A673 (cell line): ENCODE measurements around the gene ZNF695. TPM values are rescaled to one million over a fixed set of nuclear protein-coding genes. Genes with fewer than 3 reads are reported as not detected.

Source experiments
- BruUV-seq: library from RNA; stranded (reverse); fragments of 400-500 nt; replicated peaks from 2 replicates; lab custom pipeline; 2021; lab: Mats Ljungman, UMichigan
- CTCF ChIA-PET: fragments of 300-600 bp; sonication (Branson Sonifier 250); formaldehyde crosslinking; loops from one replicate; lab custom pipeline; 2022; ENCODE audit warnings: antibody characterized with exemption; lab: Charles Lee
- POLR2A ChIA-PET: fragments of 300-600 bp; sonication (Branson Sonifier 250); formaldehyde crosslinking; loops from one replicate; lab custom pipeline; 2022; ENCODE audit warnings: antibody characterized with exemption; ENCODE audit not compliant: low non-redundant PET; lab: Charles Lee
- DNase-seq: peaks from one replicate; pipeline ENCODE4 v3.0.0-alpha.2; 2015; ENCODE audit warnings: low spot score
- H3K27ac ChIP-seq: fragments of 200-600 bp; sonication (generic); 2 replicates; pipeline ENCODE4 v1.5.1; 2016; ENCODE audit warnings: mixed run types, low read depth, mild to moderate bottlenecking, mixed read lengths, antibody characterized with exemption, low read length; ENCODE audit not compliant: poor library complexity, severe bottlenecking
- H3K27me3 ChIP-seq: fragments of 200-600 bp; sonication (generic); replicated peaks from 2 replicates; pipeline ENCODE4 v1.6.1; 2017; ENCODE audit warnings: mixed run types, low read depth, mild to moderate bottlenecking, mixed read lengths, antibody characterized with exemption, low read length; ENCODE audit not compliant: insufficient read depth, poor library complexity
- H3K36me3 ChIP-seq: fragments of 200-600 bp; sonication (generic); 2 replicates; pipeline ENCODE4 v1.6.1; 2016; ENCODE audit warnings: mixed run types, mild to moderate bottlenecking, mixed read lengths, antibody characterized with exemption, low read length; ENCODE audit not compliant: insufficient read depth, poor library complexity, severe bottlenecking
- H3K4me1 ChIP-seq: fragments of 200-600 bp; sonication (generic); 2 replicates; pipeline ENCODE4 v1.6.1; 2017; ENCODE audit warnings: mixed run types, mild to moderate bottlenecking, mixed read lengths, antibody characterized with exemption, low read length; ENCODE audit not compliant: insufficient read depth, poor library complexity, severe bottlenecking
- H3K4me3 ChIP-seq: fragments of 200-600 bp; sonication (generic); 2 replicates; pipeline ENCODE4 v1.5.1; 2016; ENCODE audit warnings: low read depth, mixed run types, mild to moderate bottlenecking, mixed read lengths, low read length; ENCODE audit not compliant: poor library complexity, severe bottlenecking
- H3K9me3 ChIP-seq: fragments of 200-600 bp; sonication (generic); 2 replicates; pipeline ENCODE4 v1.6.1; 2016; ENCODE audit warnings: mixed run types, low read depth, mild to moderate bottlenecking, mixed read lengths, antibody characterized with exemption, low read length; ENCODE audit not compliant: poor library complexity, severe bottlenecking
- CTCF ChIP-seq: fragments of 300-800, 200-600 bp; sonication (generic); conservative IDR thresholded peaks from 2 replicates; pipeline ENCODE4 v1.5.1; 2017; ENCODE audit warnings: low read depth, mild to moderate bottlenecking, antibody characterized with exemption, low read length, moderate library complexity, mixed read lengths
- EZH2 ChIP-seq: fragments of 200-600 bp; sonication (generic); IDR thresholded peaks from 2 replicates; pipeline ENCODE4 v1.6.1; 2017; ENCODE audit warnings: borderline replicate concordance, low read depth, mild to moderate bottlenecking, mixed read lengths, antibody characterized with exemption, low read length; ENCODE audit not compliant: poor library complexity, severe bottlenecking
- intact Hi-C: fragments of 100-400 bp; cut with micrococcal nuclease; formaldehyde crosslinking; loops from one replicate; pipeline ENCODE4 v1.10.0; 2022; ENCODE audit not compliant: unreplicated experiment
- total RNA-seq: library from RNA; stranded (reverse); gene quantifications from 2 replicates; pipeline ENCODE4 v1.2.3, GENCODE V29; 2021

Gene ZNF695
- total RNA-seq, 1 experiment from 2014 or later: 14.1 TPM

- CTCF ChIA-PET: interaction anchor here (0.5 kb wide), 1 partner anchor 215 kb away, joined by 8 read pairs; no protein-coding TSS in a partner anchor
- no peaks in the 10 kb centered on the region for H3K4me1 ChIP-seq
- BruUV-seq: no TSS peak
- H3K27ac ChIP-seq: no peak overlapping the region
- DNase-seq: no peak
- no peak for TF ChIP-seq CTCF
- no peak for TF ChIP-seq EZH2
- no peaks in the 10 kb centered on the region for H3K27me3 ChIP-seq
- intact Hi-C loops: no loop called here
- no peak overlapping the region for H3K4me3 ChIP-seq
- POLR2A ChIA-PET: no interaction called here
- H3K36me3 ChIP-seq: no peaks in the 10 kb centered on the region
- H3K9me3 ChIP-seq: peaks cover 11% of the 10 kb centered on the region
Observed at GRCh38 chr1:246971969-246972368, 35.9 kb downstream of the ZNF695 start.

GRCh38 chr1:246971090-246971721 is 36.7 kb downstream of the ZNF695 start:
- H3K4me1 ChIP-seq: no peaks in the 10 kb centered on the region
- DNase-seq: peak; percentile 65

GRCh38 chr1:246969621-246970020 is 38.2 kb downstream of the ZNF695 start:
- peaks cover 6% of the 10 kb centered on the region for H3K9me3 ChIP-seq
- no TSS peak for BruUV-seq
- no peak for TF ChIP-seq EZH2
- no peak for TF ChIP-seq CTCF

More at GRCh38 chr1:246971090-246971721, 36.7 kb downstream of the ZNF695 start:
- intact Hi-C loops: no loop called here
- peaks cover 11% of the 10 kb centered on the region for H3K9me3 ChIP-seq
- BruUV-seq: no TSS peak
- CTCF ChIA-PET: interaction anchor here (0.5 kb wide), 1 partner anchor 214 kb away, joined by 8 read pairs; no protein-coding TSS in a partner anchor
- H3K27me3 ChIP-seq: no peaks in the 10 kb centered on the region
- TF ChIP-seq EZH2 (no peak), CTCF (peak; percentile 69)
- H3K4me3 ChIP-seq: no peak overlapping the region
- POLR2A ChIA-PET: no interaction called here
- no peak overlapping the region for H3K27ac ChIP-seq
- H3K36me3 ChIP-seq: no peaks in the 10 kb centered on the region

More at GRCh38 chr1:246969621-246970020, 38.2 kb downstream of the ZNF695 start:
- Histone ChIP-seq H3K36me3 (no peaks in the 10 kb centered on the region), H3K27me3 (no peaks in the 10 kb centered on the region), H3K4me1 (no peaks in the 10 kb centered on the region), H3K4me3 (no peak overlapping the region), H3K27ac (no peak overlapping the region)
- CTCF ChIA-PET: no interaction called here
- no peak for DNase-seq
- POLR2A ChIA-PET: no interaction called here
- intact Hi-C loops: no loop called here
